ENCODE data around the gene CNKSR3.
A peak's percentile ranks its signal among the peaks of the same experiment; 100 is the strongest.

CNKSR3 gene

GRCh38 chr6:154448448-154449096 lies 61.9 kb downstream of the CNKSR3 start:
- no peak for DNase-seq

GRCh38 chr6:154447954-154448353 lies 62.5 kb downstream of the CNKSR3 start:
- no peak for DNase-seq

- no peak for DNase-seq
Observed at GRCh38 chr6:154446984-154447383, 63.5 kb downstream of the CNKSR3 start.

- no peak for DNase-seq
Observed at GRCh38 chr6:154445417-154445816, 65.1 kb downstream of the CNKSR3 start.

GRCh38 chr6:154441995-154442310 lies 68.5 kb downstream of the CNKSR3 start:
- no peak for DNase-seq

GRCh38 chr6:154440422-154441043 lies 70.0 kb downstream of the CNKSR3 start:
- DNase-seq, result no peak

DNA sequence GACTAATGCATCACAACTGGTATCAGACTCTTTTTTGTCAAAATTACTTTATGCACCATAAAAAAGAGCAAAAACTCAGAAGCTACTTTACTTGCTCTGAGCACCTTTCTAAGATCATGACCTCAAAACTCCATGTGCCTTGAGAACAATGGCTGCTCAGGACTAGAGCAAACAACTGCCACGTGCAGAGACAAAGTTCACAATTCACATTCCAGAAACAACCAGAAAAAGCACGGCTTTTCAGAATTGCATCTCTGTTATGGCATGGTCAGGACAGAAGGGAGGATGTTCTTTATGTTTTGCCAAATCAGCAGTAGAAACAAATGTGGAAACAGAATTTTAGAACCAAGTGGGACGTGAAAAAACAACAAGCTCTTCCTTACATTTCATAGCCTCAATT lies 70.5 kb downstream of the CNKSR3 start:
- no peak for DNase-seq

DNA sequence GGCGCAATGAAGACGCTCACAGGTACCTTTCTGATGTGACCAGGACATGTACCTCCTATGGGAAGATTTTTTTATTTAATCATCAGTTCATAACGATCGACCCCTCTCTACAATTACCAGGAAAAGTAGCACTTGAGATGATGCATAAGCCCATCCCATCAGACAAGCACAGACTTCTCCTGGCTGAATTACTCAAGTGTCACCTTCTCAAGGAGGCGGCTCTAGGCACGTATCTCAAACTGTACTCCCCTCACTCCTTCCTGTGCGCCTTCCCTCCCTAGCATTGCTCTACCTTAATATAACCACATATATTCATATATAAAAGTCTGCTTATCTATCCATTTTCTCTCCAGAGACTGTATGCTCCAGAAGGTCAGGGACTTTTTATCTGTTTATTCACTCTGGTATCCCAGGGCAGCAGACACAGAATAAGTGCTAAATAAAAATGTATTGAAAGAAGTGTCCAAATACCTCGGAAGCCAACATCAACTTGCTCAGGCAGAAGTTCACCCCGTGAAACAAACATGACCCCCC lies 71.5 kb downstream of the CNKSR3 start:
- no peak for DNase-seq

- no peak for DNase-seq
Observed at GRCh38 chr6:154435400-154435945, 75.0 kb downstream of the CNKSR3 start.

DNA sequence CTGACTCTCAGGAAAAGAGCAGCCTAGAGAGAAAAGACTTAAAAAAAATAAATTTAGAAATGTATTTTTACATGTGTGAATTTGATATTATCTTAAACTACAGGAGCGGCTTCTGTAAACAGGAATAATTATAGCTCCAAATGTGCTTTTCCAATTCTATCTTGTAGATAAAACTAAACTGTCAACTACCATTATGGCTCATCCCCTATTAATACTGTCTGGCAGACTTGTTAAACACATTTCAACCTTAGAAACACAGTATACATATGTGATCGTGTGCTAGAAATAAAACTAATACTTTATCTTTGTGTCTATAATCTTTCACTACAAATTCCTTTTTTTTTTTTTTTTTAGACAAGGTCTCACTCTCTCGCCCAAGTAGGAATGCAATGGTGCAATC lies 75.8 kb downstream of the CNKSR3 start:
- no peak for DNase-seq

DNA sequence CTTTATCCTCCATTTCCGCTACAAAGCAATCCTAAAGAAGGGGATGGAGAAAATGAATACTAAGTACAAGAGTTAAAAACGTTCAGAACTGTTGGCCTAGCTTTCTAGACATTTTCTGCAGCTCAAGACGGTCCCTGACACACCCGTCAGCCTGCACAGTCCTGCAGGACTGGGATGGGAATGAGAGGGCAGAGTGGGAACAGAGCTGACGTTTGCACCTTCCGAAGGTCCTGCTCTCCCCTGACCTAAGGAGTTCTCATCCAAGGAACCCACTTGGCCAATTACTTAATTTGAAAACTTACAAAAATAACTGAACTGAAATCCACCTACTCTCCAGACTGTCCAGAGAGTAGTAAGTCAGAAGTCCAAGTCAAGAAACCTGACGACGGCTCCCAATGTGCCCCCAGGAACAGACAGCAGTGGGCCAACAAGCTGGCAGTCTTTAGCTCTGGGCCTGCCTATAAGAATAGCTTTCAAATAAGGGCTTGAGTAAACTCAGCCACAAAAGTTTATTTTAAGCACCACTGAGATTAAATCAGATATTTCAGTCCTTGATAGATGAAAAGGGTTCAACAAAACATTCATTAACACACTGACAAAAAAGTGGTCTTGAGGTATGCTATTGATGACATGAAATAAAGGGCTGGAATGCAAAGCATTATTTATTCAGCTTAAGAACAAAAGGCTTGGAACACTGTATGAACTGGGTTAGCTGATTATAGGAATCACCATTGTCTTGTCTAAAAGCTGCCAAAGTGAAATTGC lies 76.8 kb downstream of the CNKSR3 start:
- no peak for DNase-seq

GRCh38 chr6:154432533-154433476 lies 77.7 kb downstream of the CNKSR3 start:
- peak; percentile 46 for DNase-seq

DNA sequence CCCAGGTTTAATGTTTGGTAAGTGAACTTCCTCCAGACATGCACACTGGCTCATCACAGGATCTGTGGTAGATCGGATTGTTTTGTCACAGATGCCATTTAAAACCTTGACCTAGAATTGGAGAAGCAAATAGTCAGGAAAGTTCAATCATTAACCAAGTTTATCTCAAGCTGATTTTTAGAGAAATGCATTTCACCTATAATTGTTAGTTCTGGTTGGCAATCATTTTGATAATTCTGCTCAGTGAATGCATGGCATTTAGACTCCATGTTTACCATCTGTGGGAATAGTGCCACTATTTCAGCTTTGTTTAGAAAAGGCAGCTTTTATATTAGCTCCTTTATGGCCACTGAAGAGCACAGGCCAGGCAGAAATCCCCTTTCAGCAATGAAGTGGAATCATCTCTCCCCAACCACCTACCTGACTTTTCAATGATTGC lies 80.0 kb downstream of the CNKSR3 start:
- DNase-seq, result no peak

GRCh38 chr6:154429711-154430110 lies 80.8 kb downstream of the CNKSR3 start:
- no peak for DNase-seq

- DNase-seq, result no peak
Observed at GRCh38 chr6:154428897-154429296, 81.6 kb downstream of the CNKSR3 start.

DNA sequence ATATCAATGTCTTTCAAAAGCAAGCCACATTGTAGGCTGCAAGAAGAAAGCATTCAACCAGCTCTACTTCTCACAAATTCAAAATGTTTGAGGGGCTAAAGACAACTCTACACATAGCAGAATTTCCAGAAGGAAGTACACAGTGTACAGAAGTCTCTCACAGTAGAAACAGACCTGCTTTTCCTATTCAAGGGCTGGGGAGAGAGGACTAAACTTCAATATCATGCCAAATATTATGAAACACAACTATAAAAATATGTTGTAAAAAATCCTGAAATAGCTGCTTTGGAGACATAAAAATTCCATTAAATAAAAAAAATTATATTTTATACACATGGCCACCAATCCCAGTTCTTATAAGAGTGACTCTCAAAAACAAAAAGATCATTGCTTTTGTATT lies 83.0 kb downstream of the CNKSR3 start:
- DNase-seq, result no peak

DNA sequence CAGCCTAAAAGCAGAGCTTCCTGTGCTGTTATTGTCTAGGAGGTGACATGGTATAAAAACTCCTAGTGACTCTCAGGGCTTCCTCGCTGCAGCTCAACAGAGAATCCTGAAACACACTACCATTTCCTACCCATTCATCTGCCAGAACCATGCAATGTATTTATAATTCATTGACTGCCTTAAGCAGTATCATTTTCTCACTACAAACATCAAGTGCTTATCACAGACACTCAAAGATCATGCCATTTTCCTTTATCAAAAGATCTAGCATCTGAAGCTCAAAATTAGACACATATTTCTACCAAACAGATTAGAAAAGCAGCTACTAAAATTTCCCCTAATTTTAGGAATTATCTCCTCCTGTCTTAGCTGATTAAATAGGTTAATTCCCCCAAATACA lies 83.5 kb downstream of the CNKSR3 start:
- no peak for DNase-seq

DNA sequence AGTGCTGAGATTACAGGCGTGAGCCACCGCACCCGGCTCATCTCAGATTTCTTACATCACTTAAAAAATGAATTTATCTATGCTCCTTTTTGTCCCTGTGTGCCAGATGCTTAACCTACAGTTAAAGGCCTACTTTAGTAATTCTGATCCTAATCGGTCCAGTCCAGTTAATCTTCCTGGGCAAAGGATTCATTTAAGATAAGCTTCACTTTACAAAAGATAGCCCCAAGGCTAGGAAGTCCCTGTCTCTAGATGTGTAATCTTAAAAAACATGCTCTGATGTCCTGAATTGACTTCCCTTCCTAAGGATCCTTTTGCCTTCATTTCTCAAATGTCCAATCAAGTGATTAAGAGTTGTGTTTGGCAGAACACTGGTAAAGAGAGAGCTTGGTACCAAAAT lies 85.5 kb downstream of the CNKSR3 start:
- no peak for DNase-seq

- DNase-seq, result peak; percentile 43
Observed at GRCh38 chr6:154414021-154414813, 96.3 kb downstream of the CNKSR3 start.

GRCh38 chr6:154412106-154412820 lies 98.2 kb downstream of the CNKSR3 start:
- DNase-seq, result no peak

DNA sequence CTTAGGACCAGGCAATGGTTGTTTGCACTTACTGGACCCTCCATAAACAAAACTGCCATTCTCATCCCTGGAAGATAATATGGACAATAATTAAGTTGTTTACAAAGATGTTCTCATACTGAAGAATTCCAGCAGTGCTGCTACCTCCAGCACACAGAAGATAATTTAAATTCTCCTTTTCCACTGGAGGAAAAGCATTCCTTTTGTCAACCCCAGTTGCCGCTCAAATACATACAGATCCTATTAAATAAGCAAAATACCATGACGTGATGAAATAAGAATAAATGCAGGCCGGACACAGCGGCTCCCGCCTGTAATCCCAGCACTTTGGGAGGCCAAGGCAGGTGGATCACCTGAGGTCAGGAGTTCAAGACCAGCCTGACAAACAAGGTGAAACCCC lies 99.4 kb downstream of the CNKSR3 start:
- no peak for DNase-seq

Measured in GDM1 (cell line).